ENCODE data around the gene SLC38A3.

SLC38A3 gene

GRCh38 chr3:50189989-50190388, 15.1 kb upstream of the SLC38A3 start:
- no peak for TF ChIP-seq CTCF (IDR thresholded peaks at IDR 0.05; ENCODE audit: poor library complexity, severe bottlenecking)
- peaks cover 20% of the 10 kb centered on the region for H3K27me3 ChIP-seq (ENCODE audit: insufficient read depth, poor library complexity, severe bottlenecking)
- ATAC-seq (ENCODE audit: low read depth): no peak

GRCh38 chr3:50190936-50191660, 14.0 kb upstream of the SLC38A3 start, which contains the start of gene GNAT1:
TSS of gene GNAT1 (plus strand) at chr3:50191610. CDS start at chr3:50191726, 116 bp downstream.
- Histone ChIP-seq H3K27me3 (ENCODE audit: insufficient read depth, poor library complexity, severe bottlenecking) (peaks cover 20% of the 10 kb centered on the region), H3K36me3 (ENCODE audit: low read depth) (peaks cover 21% of the 10 kb centered on the region), H3K4me3 (ENCODE audit: severe bottlenecking) (no peak within 1 kb of the TSS), H3K4me1 (ENCODE audit: insufficient read depth, poor library complexity, severe bottlenecking) (no peaks in the 10 kb centered on the region), H3K9me3 (ENCODE audit: severe bottlenecking) (no peaks in the 10 kb centered on the region), H3K27ac (ENCODE audit: poor library complexity, severe bottlenecking) (no peak within 1 kb of the TSS)
- ATAC-seq (ENCODE audit: low read depth): no peak
- no peak for DNase-seq (ENCODE audit: low spot score)
- no peak for TF ChIP-seq CTCF (IDR thresholded peaks at IDR 0.05; ENCODE audit: poor library complexity, severe bottlenecking)

More at GRCh38 chr3:50189989-50190388, 15.1 kb upstream of the SLC38A3 start:
- no peak for DNase-seq (ENCODE audit: low spot score)
- Histone ChIP-seq H3K36me3 (ENCODE audit: low read depth) (peaks cover 32% of the 10 kb centered on the region), H3K27ac (ENCODE audit: poor library complexity, severe bottlenecking) (no peak overlapping the region), H3K4me1 (ENCODE audit: insufficient read depth, poor library complexity, severe bottlenecking) (no peaks in the 10 kb centered on the region), H3K4me3 (ENCODE audit: severe bottlenecking) (no peak overlapping the region), H3K9me3 (ENCODE audit: severe bottlenecking) (no peaks in the 10 kb centered on the region)

GRCh38 chr3:50192124-50192523, 12.9 kb upstream of the SLC38A3 start:
- ATAC-seq (ENCODE audit: low read depth) (no peak), DNase-seq (ENCODE audit: low spot score) (no peak)
- H3K4me1 ChIP-seq (ENCODE audit: insufficient read depth, poor library complexity, severe bottlenecking): no peaks in the 10 kb centered on the region
- H3K9me3 ChIP-seq (ENCODE audit: severe bottlenecking): no peaks in the 10 kb centered on the region
- H3K4me3 ChIP-seq (ENCODE audit: severe bottlenecking): no peak overlapping the region
- peaks cover 11% of the 10 kb centered on the region for H3K36me3 ChIP-seq (ENCODE audit: low read depth)
- H3K27me3 ChIP-seq (ENCODE audit: insufficient read depth, poor library complexity, severe bottlenecking): peaks cover 20% of the 10 kb centered on the region
- no peak overlapping the region for H3K27ac ChIP-seq (ENCODE audit: poor library complexity, severe bottlenecking)
- TF ChIP-seq CTCF (IDR thresholded peaks at IDR 0.05; ENCODE audit: poor library complexity, severe bottlenecking): no peak

GRCh38 chr3:50192689-50193141, 12.4 kb upstream of the SLC38A3 start:
- Histone ChIP-seq H3K9me3 (ENCODE audit: severe bottlenecking) (no peaks in the 10 kb centered on the region), H3K27me3 (ENCODE audit: insufficient read depth, poor library complexity, severe bottlenecking) (peaks cover 20% of the 10 kb centered on the region), H3K4me1 (ENCODE audit: insufficient read depth, poor library complexity, severe bottlenecking) (no peaks in the 10 kb centered on the region), H3K36me3 (ENCODE audit: low read depth) (peaks cover 8% of the 10 kb centered on the region; the same call in 1 of the 2 replicates), H3K27ac (ENCODE audit: poor library complexity, severe bottlenecking) (no peak overlapping the region), H3K4me3 (ENCODE audit: severe bottlenecking) (no peak overlapping the region)
- no peak for DNase-seq (ENCODE audit: low spot score)
- peak; percentile 88 for TF ChIP-seq CTCF (IDR thresholded peaks at IDR 0.05; ENCODE audit: poor library complexity, severe bottlenecking)
- peak; percentile 7; the same call in 1 of the 3 replicates for ATAC-seq (ENCODE audit: low read depth)

- no peak overlapping the region for H3K27ac ChIP-seq (ENCODE audit: poor library complexity, severe bottlenecking)
- DNase-seq (ENCODE audit: low spot score): no peak
- TF ChIP-seq CTCF (IDR thresholded peaks at IDR 0.05; ENCODE audit: poor library complexity, severe bottlenecking): no peak
- no peak overlapping the region for H3K4me3 ChIP-seq (ENCODE audit: severe bottlenecking)
- no peaks in the 10 kb centered on the region for H3K4me1 ChIP-seq (ENCODE audit: insufficient read depth, poor library complexity, severe bottlenecking)
- H3K9me3 ChIP-seq (ENCODE audit: severe bottlenecking): no peaks in the 10 kb centered on the region
- peaks cover 6% of the 10 kb centered on the region; the same call in 1 of the 2 replicates for H3K36me3 ChIP-seq (ENCODE audit: low read depth)
- peaks cover 20% of the 10 kb centered on the region for H3K27me3 ChIP-seq (ENCODE audit: insufficient read depth, poor library complexity, severe bottlenecking)
- no peak for ATAC-seq (ENCODE audit: low read depth)
Measured at GRCh38 chr3:50193286-50193685, 11.8 kb upstream of the SLC38A3 start.

Measured in RWPE2 (cell line).